HG03066 (cell line): ENCODE measurements around the gene CAMTA1.

Experiments
- ATAC-seq: cut with Tn5 transposase; IDR thresholded peaks from one replicate; pipeline ENCODE4 v1.9.1; 2021; ENCODE audit warnings: low read depth; ENCODE audit not compliant: unreplicated experiment

Gene CAMTA1

DNA sequence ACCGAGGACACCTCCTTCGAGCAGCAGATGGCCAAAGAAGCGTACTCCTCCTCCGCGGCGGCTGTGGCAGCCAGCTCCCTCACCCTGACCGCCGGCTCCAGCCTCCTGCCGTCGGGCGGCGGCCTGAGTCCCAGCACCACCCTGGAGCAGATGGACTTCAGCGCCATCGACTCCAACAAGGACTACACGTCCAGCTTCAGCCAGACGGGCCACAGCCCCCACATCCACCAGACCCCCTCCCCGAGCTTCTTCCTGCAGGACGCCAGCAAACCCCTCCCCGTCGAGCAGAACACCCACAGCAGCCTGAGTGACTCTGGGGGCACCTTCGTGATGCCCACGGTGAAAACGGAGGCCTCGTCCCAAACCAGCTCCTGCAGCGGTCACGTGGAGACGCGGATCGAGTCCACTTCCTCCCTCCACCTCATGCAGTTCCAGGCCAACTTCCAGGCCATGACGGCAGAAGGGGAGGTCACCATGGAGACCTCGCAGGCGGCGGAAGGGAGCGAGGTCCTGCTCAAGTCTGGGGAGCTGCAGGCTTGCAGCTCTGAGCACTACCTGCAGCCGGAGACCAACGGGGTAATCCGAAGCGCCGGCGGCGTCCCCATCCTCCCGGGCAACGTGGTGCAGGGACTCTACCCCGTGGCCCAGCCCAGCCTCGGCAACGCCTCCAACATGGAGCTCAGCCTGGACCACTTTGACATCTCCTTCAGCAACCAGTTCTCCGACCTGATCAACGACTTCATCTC lies 879.1 kb downstream of the CAMTA1 start:
- no peak for ATAC-seq

DNA sequence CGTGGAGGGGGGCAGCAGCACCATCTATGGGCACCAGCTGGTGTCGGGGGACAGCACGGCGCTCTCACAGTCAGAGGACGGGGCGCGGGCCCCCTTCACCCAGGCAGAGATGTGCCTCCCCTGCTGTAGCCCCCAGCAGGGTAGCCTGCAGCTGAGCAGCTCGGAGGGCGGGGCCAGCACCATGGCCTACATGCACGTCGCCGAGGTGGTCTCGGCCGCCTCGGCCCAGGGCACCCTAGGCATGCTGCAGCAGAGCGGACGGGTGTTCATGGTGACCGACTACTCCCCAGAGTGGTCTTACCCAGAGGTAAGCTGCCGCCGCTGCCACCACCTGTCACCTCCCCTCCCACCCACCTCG lies 879.6 kb downstream of the CAMTA1 start:
- no peak for ATAC-seq

DNA sequence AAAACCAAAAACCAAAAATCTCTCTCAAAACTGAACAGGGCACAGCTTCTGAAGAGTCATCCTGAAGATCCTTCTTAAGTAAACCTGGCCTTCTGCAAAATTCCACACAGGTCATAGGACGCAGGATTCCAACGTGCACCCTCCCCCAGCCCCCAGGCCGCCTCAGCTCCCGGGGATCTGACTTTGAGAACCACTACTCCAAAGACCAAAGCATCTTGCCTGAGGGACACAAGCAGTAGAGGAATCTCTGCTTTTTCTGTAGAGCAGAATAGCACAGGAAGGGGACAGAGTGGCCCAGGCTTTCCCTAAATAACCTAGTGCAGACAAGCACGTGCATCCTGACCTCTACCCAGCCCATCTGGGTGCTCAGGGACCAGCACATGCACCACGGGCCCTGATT lies 881.0 kb downstream of the CAMTA1 start:
- ATAC-seq: no peak

DNA sequence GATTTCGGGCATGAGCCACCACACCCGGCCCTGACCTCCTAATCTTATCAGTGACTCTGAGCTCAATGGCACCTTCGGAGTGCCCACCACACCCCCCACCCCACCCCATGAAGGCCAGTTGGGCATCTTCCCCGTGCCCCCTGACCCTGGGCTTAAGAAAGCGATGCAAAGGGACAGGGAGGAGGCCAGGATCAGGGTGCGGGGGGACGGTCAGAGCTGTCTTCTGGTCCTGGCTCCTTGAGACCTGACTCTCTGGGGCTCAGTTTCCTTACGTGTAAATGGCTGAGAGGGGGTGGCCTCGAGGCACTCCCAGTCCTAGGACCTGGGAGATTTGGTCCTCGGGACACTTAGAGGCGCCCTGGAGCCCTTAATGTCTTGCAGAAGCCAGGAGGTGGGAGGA lies 881.9 kb downstream of the CAMTA1 start:
- no peak for ATAC-seq

GRCh38 chr1:7667625-7668218 lies 882.5 kb downstream of the CAMTA1 start:
- ATAC-seq: no peak

- ATAC-seq: no peak
These were observed 884.5 kb downstream of the CAMTA1 start for GRCh38 chr1:7669559-7670311.

DNA sequence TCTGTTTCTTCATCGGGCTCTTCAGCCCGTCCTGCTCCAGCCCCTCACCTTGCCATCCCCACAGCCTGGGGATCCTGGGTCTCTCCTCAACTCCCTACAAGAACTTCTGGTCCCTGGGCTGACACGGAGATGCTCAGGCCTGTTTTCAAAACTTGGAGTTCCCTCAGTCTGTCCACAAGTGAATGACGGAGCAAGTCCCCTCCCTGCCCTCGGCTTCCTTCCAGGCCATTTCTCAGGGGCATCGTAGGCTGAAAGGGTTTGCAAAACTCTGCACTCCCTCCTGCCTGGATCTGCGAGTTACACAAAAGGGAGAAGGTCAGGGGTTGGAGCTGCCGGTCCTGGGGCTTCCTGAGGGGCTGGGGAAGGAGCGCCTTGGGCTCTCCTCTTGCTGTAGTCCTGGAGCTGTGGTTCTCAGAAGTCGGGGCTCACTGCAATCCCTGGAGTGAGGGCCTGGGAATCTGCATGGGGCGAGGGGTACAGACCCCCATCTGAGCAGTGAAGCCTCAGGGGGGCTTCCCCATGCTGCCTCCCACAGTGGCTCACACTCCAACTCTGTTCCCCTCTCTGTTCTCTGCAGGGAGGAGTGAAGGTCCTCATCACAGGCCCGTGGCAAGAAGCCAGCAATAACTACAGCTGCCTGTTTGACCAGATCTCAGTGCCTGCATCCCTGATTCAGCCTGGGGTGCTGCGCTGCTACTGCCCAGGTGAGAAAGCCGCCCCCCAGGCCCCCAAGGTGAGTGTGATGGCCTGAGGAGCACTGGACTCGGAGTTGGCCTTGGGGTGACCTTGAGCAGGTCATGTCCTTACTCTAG lies 885.3 kb downstream of the CAMTA1 start:
- ATAC-seq: no peak

GRCh38 chr1:7671146-7671465 lies 885.9 kb downstream of the CAMTA1 start:
- no peak for ATAC-seq

- no peak for ATAC-seq
These were observed 886.4 kb downstream of the CAMTA1 start for GRCh38 chr1:7671676-7672075.

DNA sequence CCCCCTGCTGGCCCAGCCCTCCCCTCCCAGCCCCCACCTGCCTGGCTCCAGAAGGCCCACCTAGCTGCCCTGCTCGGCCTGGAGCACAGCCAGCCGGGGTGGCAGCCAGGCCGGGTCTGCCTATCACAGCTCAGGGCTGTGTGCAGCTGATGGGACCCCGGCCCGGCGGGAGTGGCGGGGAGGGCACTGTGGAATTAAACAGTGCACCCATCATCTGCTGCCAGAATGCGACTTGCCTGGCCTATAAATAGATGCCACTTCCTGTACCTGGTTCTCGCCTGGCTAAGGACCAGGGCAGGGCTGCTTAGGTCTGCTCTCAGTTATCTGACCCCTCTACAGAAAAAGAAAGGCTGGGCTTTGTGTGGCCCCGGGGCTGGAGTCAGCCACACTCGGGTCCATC lies 887.6 kb downstream of the CAMTA1 start:
- ATAC-seq: no peak

DNA sequence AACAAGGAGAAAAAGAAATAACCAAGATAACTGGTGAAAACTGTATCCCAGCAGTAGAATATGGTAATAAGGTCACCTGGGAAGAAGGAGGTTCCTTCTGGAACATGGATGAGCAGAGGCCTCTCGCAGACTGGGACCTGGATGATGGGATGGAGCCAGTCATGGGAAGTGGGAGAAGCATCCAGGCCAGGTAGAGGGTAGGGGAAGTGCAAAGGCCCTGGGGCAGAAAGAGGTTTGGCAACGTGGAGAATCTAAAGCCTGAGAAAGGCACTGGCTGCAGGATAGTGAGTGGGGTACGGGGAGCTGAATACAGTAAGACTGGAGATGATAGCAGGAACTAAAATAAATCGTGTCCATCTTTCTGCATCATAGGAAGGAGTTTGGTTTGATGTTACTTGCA lies 889.7 kb downstream of the CAMTA1 start:
- no peak for ATAC-seq

DNA sequence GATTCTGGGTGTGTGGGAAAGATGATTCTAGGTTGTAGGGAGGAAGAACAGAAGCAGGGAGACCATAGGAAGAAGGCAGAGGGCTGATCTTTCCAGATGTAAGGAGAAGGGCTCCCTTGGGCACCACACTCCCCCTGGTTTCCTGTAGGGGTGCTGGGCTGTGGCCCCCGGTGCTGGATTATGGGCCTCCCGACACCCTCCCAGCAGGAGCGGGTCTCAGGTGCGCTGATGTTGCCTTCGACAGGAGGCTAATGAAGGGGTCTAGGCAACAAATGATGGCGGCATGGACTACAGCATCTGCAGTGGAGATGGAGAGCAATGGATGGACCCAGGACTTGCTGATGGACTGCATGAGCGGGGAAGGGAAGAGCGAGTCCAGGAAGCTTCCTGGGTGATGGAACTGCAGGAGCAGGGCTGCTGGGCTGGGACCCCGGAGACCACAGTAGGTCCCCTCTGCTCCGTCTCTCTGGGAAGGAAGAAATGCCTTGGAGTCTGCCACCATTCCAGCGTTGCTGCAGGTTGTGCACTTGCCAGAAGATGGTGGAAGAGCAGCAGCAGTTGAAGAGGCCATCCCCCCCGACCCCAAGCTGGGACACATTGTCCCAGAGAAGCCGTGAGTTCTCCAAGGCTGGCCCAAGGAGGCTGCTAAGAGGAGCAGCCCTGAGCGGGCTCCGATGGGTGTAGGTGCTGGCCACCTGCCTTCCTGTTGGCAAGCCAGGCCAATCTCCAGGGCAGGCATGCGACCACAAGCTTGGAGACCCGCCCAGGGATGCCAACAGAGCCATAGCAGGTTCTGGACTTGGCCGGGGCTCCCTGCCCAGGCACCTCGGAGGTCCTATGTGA lies 890.4 kb downstream of the CAMTA1 start:
- no peak for ATAC-seq

DNA sequence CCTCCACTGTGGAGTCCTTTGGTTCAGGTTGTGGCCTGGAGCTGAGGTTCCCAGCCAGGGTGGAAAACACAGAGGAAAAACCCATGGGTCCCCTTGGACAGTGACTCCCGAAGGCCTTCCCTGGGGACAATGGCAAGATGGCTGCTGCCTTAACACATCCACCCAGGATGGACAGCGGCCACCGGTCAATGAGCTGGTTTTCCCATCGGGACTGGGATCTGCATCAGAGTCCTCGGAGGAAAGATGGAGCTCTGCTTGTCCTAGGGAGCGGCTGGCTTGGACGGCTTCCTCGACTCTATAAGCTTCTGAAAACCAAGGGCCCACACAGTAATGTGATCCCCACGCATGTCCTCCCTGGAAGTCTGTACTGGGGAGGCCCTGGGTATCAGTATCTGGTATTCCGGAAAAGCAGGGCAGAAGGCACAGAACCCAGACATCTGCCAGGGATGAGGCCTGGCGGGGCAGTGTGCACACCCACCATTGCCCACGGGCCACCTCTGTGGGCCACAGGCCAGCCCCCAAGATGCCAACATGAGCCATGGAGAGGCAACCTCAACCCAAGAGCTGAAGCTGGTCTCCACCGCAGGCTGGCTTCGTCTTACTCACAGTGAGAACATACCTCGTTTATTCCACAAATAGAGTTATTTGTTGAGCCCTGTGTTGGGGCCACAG lies 891.2 kb downstream of the CAMTA1 start:
- no peak for ATAC-seq

DNA sequence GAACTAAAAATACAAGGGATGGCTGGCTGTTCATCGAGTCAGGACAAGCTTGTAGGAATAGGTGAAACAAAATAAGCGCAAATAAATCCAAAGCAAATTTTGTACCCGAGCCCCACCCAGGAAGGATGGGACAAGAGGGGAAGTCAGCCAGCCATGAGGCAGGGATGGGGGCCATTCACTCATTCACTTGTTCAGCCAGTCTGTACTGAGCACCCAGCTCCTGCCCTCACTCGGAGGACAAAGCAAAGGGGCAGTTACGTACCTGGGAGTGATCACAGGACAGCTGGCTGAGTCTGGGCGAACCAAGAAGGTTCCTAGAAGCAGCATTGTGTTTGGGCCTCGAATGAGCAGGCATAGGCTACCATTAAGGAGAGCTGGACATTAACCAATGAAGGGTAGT lies 891.9 kb downstream of the CAMTA1 start:
- no peak for ATAC-seq

DNA sequence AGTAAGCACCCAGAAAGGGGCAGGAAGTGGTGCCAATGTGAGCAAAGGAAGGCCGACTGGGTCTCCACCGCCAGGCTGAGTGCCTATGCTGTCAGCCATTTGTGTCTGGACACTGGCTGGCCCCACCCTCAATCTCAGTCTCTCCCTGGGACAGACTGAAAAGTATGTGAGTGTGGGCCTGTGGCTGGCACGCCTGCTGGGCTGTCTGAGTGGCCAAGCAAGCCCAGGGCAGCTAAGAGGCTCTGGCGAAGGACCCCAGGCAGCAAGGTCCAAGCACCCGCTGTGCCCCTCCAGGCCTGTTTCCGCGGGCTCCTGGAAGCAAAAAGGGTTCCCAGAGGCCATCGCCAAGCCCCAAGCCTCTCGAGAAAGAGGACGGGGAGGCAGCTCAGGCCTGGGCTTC lies 892.6 kb downstream of the CAMTA1 start:
- no peak for ATAC-seq

GRCh38 chr1:7678491-7679158 lies 893.4 kb downstream of the CAMTA1 start:
- no peak for ATAC-seq

- no peak for ATAC-seq
These were observed 894.1 kb downstream of the CAMTA1 start for GRCh38 chr1:7679159-7679872.

DNA sequence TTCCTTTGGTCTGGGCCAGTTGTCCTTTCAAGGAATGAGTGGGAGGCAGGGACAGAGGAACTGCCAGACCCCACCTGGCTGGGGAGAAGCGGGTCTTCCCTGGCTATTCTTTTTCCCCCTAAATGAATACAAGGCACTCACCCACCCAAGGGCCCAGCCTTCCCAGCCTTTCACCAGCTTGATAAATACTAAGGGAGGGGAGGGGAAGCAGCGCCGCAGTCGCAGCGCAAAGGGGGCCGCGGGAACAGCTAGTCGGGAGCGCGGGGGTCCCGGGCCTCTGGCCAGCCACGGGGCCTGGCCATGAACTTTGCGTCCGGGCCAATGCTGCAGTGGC lies 894.6 kb downstream of the CAMTA1 start:
- ATAC-seq: no peak
